ENCODE results near the gene NAPEPLD.
"Not testable (repeated sequence)": the region's sequence is repeated elsewhere in the genome, so short reads cannot be mapped to it uniquely, and the experiment has no call there.

The NAPEPLD gene

DNA sequence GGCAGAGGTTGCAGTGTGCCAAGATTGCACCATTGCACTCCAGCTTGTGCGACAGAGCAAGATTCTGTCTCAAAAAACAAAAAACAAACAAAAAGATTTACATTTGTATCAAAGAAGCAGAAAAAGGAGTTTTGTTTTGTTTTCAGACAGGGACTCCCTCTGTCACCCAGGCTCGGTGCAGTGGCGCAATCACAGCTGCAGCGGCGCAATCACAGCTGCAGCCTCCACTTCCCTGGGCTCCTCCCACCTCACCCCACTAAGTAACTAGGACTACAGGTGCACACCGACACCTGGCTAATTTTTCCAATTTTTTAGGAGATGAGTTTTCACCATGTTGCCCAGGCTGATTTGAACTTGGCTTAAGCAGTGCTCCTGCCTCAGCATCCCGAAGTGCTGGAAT, 72.1 kb downstream of the NAPEPLD start:
- no peaks in the 10 kb centered on the region for H3K9me3 ChIP-seq (replicated peaks; ENCODE audit: low read length)
- no peak overlapping the region for H3K4me3 ChIP-seq (ENCODE audit: low read length)
- H3K27me3 ChIP-seq (ENCODE audit: control insufficient read depth, insufficient read depth, low read length) = no peaks in the 10 kb centered on the region
- H3K4me2 ChIP-seq (ENCODE audit: low read length) = no peak overlapping the region
- H3K4me1 ChIP-seq (ENCODE audit: control insufficient read depth, insufficient read depth, low read length) = peaks cover 13% of the 10 kb centered on the region
- no peaks in the 10 kb centered on the region for H3K36me3 ChIP-seq (ENCODE audit: insufficient read depth, low read length)
- no peak overlapping the region for H3K9ac ChIP-seq (ENCODE audit: low read depth, low read length)

DNA sequence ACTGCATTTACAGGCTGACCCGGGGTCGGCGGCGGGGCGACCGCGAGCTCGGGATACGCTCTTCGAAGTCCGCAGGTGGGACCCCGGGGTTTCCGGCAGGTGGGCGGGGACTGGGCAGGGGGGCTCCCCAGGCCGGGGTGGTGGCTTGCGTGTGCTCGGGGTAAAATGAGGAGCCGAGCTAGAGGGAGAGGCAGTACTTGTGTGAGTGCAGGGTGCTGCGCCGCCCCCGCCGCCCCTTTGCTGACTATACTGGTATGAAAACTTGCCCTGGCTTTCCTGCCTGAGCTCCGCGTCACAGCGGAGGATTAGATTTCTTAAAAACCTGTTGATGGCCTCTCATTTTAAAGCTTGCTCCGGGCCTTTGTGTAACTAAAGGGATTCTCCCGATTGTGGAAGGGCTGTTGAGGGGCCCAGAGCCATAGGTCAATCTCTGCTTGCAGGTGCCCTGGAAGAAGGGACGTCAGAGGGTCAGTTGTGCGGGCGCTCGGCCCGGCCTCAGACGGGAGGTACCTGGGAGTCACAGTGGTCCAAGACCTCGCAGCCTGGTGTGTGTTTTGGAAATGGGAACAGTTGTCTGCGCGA, 73.5 kb downstream of the NAPEPLD start:
- peak overlapping the region; percentile 94 for H3K4me3 ChIP-seq (ENCODE audit: low read length)
- peak overlapping the region; percentile 86 for H3K9ac ChIP-seq (ENCODE audit: low read depth, low read length)
- H3K27me3 ChIP-seq (ENCODE audit: control insufficient read depth, insufficient read depth, low read length) = no peaks in the 10 kb centered on the region
- H3K4me1 ChIP-seq (ENCODE audit: control insufficient read depth, insufficient read depth, low read length) = peaks cover 13% of the 10 kb centered on the region
- H3K9me3 ChIP-seq (replicated peaks; ENCODE audit: low read length) = no peaks in the 10 kb centered on the region
- H3K4me2 ChIP-seq (ENCODE audit: low read length) = peak overlapping the region; percentile 96
- H3K36me3 ChIP-seq (ENCODE audit: insufficient read depth, low read length) = no peaks in the 10 kb centered on the region

DNA sequence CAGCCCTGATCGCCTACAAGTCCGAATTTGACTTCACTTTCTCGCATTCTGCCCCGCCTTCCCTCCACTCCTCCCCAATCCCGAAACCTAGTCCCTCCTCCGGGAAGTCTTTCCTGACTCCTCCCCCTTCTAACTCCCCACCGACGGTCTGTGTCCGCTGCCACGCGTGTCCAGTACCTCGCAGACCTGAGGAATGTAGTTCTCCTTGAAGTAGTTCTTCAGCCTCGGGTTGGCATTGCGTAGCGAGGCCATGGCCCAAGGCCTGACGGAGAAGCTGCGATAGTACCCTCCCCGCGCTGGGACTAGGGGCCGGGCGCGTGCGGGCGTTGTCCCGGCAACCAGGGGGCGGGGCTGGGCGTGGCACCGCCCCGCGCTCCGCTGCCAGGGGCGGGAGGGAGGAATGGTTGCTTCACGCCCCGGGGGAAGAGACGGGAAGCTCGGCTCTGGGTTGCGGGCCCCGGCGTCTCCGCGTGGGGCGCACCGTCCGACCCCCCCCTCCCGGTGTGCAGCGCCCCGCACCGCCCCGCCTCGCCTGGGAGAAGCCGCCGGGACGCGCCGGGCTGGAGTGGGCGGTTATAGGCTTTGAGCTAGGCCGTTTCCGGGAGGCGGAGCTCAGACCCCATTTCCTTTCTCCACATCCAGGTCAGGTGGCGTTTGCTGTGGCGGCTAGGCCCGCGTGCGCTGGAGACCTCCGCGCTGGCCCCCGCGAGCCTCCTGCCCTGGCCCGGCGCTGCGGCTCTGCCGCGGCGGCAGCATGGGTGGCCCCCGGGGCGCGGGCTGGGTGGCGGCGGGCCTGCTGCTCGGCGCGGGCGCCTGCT, 74.2 kb downstream of the NAPEPLD start, which contains the start of the genes ARMC10 and FBXL13:
ARMC10 (plus strand) TSS at position 622 of the 818 bp plus-strand sequence; CDS start at position 755, 133 bp downstream.
FBXL13 (minus strand) TSS at position 278 of the 818 bp plus-strand sequence.
- peak within 1 kb of the TSS; percentile 86 for H3K9ac ChIP-seq (ENCODE audit: low read depth, low read length)
- H3K4me3 ChIP-seq (ENCODE audit: low read length) = peak within 1 kb of the TSS; percentile 94
- no peaks in the 10 kb centered on the region for H3K27me3 ChIP-seq (ENCODE audit: control insufficient read depth, insufficient read depth, low read length)
- H3K4me2 ChIP-seq (ENCODE audit: low read length) = peak within 1 kb of the TSS; percentile 96
- no peaks in the 10 kb centered on the region for H3K9me3 ChIP-seq (replicated peaks; ENCODE audit: low read length)
- H3K36me3 ChIP-seq (ENCODE audit: insufficient read depth, low read length) = no peaks in the 10 kb centered on the region
- H3K4me1 ChIP-seq (ENCODE audit: control insufficient read depth, insufficient read depth, low read length) = peaks cover 13% of the 10 kb centered on the region

DNA sequence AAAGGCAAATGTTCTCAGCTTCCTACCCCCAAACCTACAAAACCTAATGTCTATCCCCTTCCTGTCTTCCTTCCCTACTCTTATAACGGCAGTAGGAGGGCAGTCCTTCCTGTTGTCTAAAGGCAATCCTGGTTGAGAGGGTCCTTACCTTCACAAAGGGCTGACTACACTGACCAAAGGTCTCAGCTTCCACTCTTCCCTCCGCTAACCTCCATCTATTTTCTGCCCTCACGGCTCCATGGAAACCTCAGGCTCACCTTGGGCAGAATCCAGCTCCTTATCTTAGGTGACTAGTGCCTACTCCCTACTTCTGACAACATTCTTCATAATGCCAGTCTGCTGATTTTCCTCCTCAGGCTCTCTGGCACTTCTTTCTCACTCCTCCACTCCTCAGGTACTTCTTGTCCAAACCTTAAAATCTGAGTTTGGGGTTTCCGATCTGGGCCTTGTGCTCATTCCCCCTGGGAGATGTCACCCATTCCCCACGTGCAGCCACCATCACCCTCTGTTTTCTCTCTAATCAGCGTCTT, 74.8 kb downstream of the NAPEPLD start:
- H3K9ac ChIP-seq (ENCODE audit: low read depth, low read length) = peak overlapping the region; percentile 86
- H3K36me3 ChIP-seq (ENCODE audit: insufficient read depth, low read length) = no peaks in the 10 kb centered on the region
- H3K9me3 ChIP-seq (replicated peaks; ENCODE audit: low read length) = no peaks in the 10 kb centered on the region
- peak overlapping the region; percentile 96 for H3K4me2 ChIP-seq (ENCODE audit: low read length)
- peaks cover 13% of the 10 kb centered on the region for H3K4me1 ChIP-seq (ENCODE audit: control insufficient read depth, insufficient read depth, low read length)
- peak overlapping the region; percentile 94 for H3K4me3 ChIP-seq (ENCODE audit: low read length)
- no peaks in the 10 kb centered on the region for H3K27me3 ChIP-seq (ENCODE audit: control insufficient read depth, insufficient read depth, low read length)

DNA sequence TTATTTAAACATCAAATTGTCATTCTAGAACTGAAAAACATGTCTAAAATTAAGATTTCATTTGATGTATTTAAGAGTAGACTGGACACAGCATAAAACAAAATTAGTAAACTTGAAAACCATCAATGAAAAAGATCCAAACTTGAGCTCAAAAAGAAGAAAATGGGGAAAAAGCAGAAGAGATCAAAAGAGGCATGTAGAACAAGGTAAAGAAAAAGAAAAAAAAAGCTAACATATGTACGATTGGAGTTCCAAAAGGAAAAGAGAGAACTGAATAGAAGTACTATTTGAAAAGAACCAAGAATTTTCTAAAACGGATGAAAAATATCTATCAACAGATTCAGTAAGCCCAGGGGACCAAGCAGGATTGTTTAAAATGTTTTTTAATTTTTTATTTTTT, 77.9 kb downstream of the NAPEPLD start:
- Histone ChIP-seq H3K4me1 (ENCODE audit: control insufficient read depth, insufficient read depth, low read length) (peaks cover 10% of the 10 kb centered on the region), H3K4me3 (ENCODE audit: low read length) (no peak overlapping the region), H3K36me3 (ENCODE audit: insufficient read depth, low read length) (no peaks in the 10 kb centered on the region), H3K27me3 (ENCODE audit: control insufficient read depth, insufficient read depth, low read length) (no peaks in the 10 kb centered on the region), H3K4me2 (ENCODE audit: low read length) (no peak overlapping the region), H3K9ac (ENCODE audit: low read depth, low read length) (no peak overlapping the region), H3K9me3 (replicated peaks; ENCODE audit: low read length) (no peaks in the 10 kb centered on the region)

DNA sequence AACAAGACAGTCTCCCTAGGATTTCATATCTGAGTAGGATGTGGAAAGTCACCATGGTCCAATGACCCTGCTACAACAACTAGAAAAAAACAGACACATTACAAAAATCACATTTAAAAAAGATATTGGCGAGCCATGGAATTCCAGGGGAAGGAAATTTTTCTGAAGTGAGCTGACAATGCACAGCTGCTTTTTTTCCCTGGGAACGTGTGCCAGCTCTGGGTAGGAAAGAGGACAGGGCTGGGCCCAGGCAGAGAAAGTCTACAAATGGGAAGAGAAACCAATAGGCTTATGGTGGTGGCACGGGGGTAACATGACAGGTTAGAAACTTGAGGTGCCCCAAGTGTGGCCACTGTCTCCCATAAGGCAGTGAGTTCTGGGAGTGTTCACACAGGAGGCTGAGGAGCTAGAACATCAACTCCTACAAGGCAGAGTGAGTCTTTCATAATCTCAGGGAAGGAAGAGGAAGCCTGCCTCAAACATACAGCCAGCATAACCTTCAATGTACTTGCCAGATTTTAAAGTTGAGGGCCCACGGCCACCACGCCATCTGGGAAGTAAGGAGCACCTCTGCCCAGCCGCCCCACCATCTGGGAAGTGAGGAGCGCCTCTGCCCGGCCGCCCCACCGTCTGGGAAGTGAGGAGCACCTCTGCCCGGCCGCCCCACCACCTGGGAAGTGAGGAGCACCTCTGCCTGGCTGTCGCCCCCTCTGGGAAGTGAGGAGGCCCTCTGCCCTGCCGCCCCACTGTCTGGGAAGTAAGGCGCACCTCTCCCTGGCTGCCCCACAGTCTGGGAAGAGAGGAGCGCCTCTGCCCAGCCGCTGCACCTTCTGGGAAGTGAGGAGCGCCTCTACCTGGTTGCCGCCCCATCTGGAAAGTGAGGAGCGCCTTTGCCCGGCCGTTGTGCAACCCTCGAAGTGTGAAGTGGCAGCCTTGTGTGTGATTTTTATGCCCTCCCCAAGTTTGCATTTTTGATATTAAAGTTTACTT, 80.2 kb downstream of the NAPEPLD start:
- H3K27me3 ChIP-seq (ENCODE audit: control insufficient read depth, insufficient read depth, low read length) = no peaks in the 10 kb centered on the region
- no peaks in the 10 kb centered on the region for H3K9me3 ChIP-seq (replicated peaks; ENCODE audit: low read length)
- peaks cover 3% of the 10 kb centered on the region for H3K4me1 ChIP-seq (ENCODE audit: control insufficient read depth, insufficient read depth, low read length)
- H3K4me3 ChIP-seq (ENCODE audit: low read length) = no peak overlapping the region
- no peak overlapping the region for H3K4me2 ChIP-seq (ENCODE audit: low read length)
- no peaks in the 10 kb centered on the region for H3K36me3 ChIP-seq (ENCODE audit: insufficient read depth, low read length)
- H3K9ac ChIP-seq (ENCODE audit: low read depth, low read length) = no peak overlapping the region

DNA sequence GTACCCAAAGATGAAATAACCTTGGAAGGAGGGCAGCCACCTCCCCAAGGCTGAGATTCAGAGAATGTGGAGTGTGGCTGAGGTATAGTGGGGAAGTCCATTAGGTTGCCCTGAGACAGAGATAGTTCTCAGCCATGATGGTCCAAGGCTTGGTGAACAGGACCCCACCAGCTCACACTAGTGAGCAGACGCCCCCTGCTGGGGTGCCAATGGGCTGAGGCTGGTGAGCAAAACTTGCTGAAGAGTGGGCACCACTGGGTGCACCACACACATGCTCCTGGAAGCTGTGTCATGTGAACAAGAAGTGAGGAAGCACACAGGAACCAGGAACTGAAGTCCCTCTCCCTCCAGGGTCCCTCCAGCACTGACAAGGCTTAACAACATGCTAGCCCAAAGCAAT, 83.2 kb downstream of the NAPEPLD start:
- Histone ChIP-seq H3K4me1 (ENCODE audit: control insufficient read depth, insufficient read depth, low read length) (no peaks in the 10 kb centered on the region), H3K36me3 (ENCODE audit: insufficient read depth, low read length) (no peaks in the 10 kb centered on the region), H3K9ac (ENCODE audit: low read depth, low read length) (no peak overlapping the region), H3K27me3 (ENCODE audit: control insufficient read depth, insufficient read depth, low read length) (no peaks in the 10 kb centered on the region), H3K4me2 (ENCODE audit: low read length) (no peak overlapping the region), H3K4me3 (ENCODE audit: low read length) (no peak overlapping the region), H3K9me3 (replicated peaks; ENCODE audit: low read length) (no peaks in the 10 kb centered on the region)

DNA sequence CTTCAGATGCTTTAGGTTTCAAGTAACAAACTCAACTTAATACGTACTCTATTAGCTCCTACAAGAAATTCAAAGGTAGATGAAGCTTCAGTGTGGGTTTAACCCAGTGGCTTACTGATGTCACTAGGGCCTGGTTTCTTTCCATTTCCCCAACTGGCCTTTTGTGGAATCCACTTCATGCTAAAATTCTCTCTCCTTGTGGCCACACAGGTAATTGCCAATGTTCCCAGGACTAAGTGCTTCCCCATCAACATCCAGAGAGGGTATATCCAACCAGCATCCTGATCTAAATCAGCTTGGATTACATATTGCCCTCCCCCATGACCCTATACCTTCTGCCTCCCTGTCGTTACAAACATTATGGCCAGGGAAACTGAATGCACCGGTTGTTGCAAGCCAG, 85.0 kb downstream of the NAPEPLD start:
- no peak overlapping the region for H3K4me2 ChIP-seq (ENCODE audit: low read length)
- no peaks in the 10 kb centered on the region for H3K4me1 ChIP-seq (ENCODE audit: control insufficient read depth, insufficient read depth, low read length)
- H3K9me3 ChIP-seq (replicated peaks; ENCODE audit: low read length) = no peaks in the 10 kb centered on the region
- H3K4me3 ChIP-seq (ENCODE audit: low read length) = no peak overlapping the region
- H3K36me3 ChIP-seq (ENCODE audit: insufficient read depth, low read length) = no peaks in the 10 kb centered on the region
- H3K27me3 ChIP-seq (ENCODE audit: control insufficient read depth, insufficient read depth, low read length) = no peaks in the 10 kb centered on the region
- no peak overlapping the region for H3K9ac ChIP-seq (ENCODE audit: low read depth, low read length)

DNA sequence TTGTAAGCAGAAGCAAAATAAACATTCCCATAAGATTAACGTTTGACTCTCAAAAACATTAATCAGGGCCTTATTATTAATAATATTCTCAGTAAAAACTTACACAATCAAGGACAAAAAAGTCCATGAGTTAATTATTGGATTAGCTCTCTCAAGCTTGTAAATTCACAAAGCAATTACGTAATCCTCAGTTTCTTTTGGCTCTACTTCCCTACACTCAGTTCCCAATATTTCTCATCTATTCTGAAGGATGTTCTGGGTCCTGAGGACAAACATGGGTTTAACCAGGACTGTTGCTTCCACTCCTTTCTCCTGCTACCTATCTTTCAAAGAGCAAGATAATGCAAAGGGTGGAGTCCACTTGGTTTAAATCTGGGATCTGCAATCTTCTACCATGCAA, 89.4 kb downstream of the NAPEPLD start:
- Histone ChIP-seq H3K27me3 (ENCODE audit: control insufficient read depth, insufficient read depth, low read length) (no peaks in the 10 kb centered on the region), H3K4me1 (ENCODE audit: control insufficient read depth, insufficient read depth, low read length) (no peaks in the 10 kb centered on the region), H3K4me3 (ENCODE audit: low read length) (no peak overlapping the region), H3K9me3 (replicated peaks; ENCODE audit: low read length) (no peaks in the 10 kb centered on the region), H3K9ac (ENCODE audit: low read depth, low read length) (no peak overlapping the region), H3K36me3 (ENCODE audit: insufficient read depth, low read length) (no peaks in the 10 kb centered on the region), H3K4me2 (ENCODE audit: low read length) (no peak overlapping the region)

DNA sequence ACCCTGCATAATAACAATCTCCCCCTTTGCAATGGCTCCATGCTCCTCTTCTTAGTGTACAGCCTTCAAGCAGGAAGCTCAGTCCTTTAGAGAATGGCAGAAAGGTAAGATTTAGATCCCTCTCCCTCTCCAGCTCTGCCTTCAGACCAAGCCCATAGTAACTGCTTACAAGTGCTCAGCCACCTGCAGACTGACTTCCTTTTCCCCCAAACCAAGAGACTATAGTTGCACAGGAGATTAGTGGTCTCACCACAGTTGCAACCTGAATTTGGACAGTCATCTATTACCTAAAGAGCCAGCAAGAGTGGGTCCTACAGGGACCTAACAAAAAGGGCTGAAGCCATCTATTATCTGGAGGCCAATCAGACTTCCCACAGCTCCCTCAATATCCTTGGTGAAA, 90.8 kb downstream of the NAPEPLD start:
- Histone ChIP-seq H3K27me3 (ENCODE audit: control insufficient read depth, insufficient read depth, low read length) (no peaks in the 10 kb centered on the region), H3K4me1 (ENCODE audit: control insufficient read depth, insufficient read depth, low read length) (no peaks in the 10 kb centered on the region), H3K9me3 (replicated peaks; ENCODE audit: low read length) (no peaks in the 10 kb centered on the region), H3K4me3 (ENCODE audit: low read length) (no peak overlapping the region), H3K9ac (ENCODE audit: low read depth, low read length) (no peak overlapping the region), H3K4me2 (ENCODE audit: low read length) (no peak overlapping the region), H3K36me3 (ENCODE audit: insufficient read depth, low read length) (no peaks in the 10 kb centered on the region)

DNA sequence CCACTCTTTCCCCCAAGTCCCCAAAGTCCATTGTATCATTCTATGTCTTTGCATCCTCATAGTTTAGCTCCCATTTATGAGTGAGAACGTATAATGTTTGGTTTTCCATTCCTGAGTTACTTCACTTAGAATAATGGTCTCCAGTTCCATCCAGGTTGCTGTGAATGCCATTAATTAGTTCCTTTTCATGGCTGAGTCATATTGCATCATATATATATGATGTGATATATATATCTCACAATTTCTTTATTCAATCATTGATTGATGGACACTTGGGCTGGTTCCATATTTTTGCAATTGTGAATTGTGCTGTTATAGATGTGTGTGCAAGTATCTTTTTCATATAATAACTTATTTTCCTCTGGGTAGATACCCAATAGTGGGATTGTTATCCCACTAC, 92.9 kb downstream of the NAPEPLD start:
- not testable (repeated sequence) for H3K9me3 ChIP-seq (replicated peaks; ENCODE audit: low read length); H3K4me1 ChIP-seq (ENCODE audit: control insufficient read depth, insufficient read depth, low read length); H3K36me3 ChIP-seq (ENCODE audit: insufficient read depth, low read length); H3K27me3 ChIP-seq (ENCODE audit: control insufficient read depth, insufficient read depth, low read length); H3K4me3 ChIP-seq (ENCODE audit: low read length); H3K9ac ChIP-seq (ENCODE audit: low read depth, low read length); H3K4me2 ChIP-seq (ENCODE audit: low read length)

Measured in skeletal muscle satellite cell (primary cell).